Retinal pigment epithelial cell (primary cell): ENCODE data around the gene BET1.

ENCODE experiments used
- DNase-seq: peaks from one replicate; pipeline ENCODE4 v3.0.0-alpha.2; 2010; ENCODE audit warnings: low read depth
- H3K4me3 ChIP-seq: 2 replicates; pipeline ENCODE4 v1.5.1; 2011; ENCODE audit warnings: mild to moderate bottlenecking, low read length, control low read depth, moderate library complexity
- TF ChIP-seq, protein P1 (sequence below): conservative IDR thresholded peaks from 2 replicates; pipeline ENCODE4 v1.5.1; 2011; ENCODE audit warnings: low read depth, low read length, control low read depth, inconsistent platforms

The BET1 gene

DNA sequence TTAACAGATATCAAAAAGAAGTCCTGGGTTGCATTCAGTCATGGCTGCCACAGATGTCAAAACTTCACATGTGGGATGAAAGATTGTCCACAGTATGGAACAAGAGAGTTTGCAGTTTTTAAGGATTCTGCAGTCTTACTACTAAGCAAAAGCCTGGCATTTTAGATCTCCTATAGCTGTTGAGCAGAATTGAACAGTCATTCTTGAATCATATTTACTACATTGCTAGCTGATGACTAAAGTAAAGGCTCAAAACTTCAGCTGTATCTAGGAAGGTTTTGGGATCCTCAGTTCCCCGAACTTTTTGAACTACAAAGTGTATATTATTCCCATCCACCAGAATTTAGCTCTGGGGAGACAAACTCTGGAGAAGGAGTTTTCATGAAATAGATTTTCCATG, 31.0 kb downstream of the BET1 start:
- TF ChIP-seq, protein P1, sequence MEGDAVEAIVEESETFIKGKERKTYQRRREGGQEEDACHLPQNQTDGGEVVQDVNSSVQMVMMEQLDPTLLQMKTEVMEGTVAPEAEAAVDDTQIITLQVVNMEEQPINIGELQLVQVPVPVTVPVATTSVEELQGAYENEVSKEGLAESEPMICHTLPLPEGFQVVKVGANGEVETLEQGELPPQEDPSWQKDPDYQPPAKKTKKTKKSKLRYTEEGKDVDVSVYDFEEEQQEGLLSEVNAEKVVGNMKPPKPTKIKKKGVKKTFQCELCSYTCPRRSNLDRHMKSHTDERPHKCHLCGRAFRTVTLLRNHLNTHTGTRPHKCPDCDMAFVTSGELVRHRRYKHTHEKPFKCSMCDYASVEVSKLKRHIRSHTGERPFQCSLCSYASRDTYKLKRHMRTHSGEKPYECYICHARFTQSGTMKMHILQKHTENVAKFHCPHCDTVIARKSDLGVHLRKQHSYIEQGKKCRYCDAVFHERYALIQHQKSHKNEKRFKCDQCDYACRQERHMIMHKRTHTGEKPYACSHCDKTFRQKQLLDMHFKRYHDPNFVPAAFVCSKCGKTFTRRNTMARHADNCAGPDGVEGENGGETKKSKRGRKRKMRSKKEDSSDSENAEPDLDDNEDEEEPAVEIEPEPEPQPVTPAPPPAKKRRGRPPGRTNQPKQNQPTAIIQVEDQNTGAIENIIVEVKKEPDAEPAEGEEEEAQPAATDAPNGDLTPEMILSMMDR, result no peak
- DNase-seq, result no peak
- no peak overlapping the region for H3K4me3 ChIP-seq

DNA sequence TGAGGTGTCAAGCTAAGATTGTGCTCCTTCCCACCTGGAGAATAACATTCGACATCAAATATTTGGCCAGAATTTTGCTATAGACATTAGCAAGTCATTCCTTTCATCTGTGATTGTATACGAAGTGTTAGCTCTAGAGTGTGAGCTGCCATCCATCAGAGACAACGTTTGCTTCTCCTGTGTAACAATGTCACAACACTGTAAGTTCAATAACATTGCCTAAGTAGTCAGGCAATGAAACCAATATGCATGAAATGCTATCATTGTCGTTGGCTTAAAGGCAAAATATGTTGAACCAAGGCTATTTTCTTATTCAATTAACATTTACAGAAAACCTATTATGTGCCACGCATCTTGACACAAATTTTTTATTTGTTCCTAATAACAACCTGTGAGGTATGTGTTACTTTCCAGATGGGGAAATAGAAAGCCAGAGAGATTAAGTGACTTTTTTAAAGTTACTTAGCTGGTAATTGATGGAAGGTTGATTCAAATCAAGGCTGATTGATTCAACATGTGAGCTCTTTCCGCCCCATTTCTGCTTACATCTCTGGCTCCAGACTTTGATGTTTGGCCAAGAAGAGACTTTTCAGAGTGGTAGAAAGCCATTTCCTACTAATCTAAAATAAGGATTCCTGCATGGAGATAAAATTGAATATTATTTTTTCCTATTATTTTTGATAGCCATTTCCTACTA, 32.0 kb downstream of the BET1 start:
- TF ChIP-seq, protein P1, result no peak
- DNase-seq, result no peak

DNA sequence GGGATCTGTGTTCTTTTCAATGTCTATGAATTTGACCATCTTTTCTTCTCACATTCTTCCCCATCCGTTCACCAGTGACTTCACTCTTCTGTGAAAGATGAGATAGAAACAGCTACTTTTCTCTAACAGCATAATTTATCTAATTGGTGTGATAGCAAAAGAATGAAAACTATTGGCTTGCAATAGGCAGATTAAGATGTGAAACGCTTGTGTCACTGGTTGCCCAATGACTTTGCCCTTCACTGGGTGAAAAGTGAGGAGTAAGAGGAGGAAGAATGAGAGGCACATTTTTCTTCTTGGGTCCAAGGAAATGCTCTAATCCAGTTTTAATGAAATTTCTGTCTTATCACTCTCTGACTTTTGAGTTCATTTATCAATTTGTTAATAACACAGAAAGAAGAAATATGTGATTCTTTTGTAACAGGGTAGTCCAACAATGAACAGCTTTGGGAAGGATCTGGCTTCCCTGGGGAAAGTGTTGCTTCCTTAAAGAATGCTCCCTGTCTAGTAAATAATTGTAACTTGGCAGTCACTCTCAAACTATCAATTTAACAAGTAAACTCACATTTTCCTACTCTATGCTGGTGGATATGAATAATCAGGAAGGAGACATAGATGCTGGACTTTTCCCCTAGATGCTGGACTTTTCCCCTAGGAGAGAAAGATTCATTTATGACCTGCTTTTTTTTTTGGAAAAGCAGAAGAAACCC, 35.1 kb downstream of the BET1 start:
- no peak overlapping the region for H3K4me3 ChIP-seq
- DNase-seq, result no peak
- TF ChIP-seq, protein P1, result no peak

More for the DNA sequence above, 32.0 kb downstream of the BET1 start:
- no peak overlapping the region for H3K4me3 ChIP-seq

DNA sequence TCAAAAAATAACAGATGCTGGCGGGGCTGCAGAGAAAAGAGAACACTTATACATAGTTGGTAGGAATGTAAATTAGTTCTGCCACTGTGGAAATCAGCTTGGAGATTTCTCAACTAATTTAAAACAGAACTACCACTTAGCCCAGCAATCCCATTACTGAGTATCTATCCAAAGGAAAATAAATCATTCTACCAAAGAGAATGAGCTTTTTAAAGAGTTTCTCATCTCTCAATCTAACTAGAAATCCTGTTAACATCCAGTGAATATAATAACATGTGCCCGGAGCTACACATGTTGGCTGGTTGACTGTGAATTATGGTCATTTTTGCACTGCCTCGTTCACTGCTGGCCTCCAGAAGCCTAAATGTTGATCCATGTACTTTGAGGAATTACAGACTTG, 39.3 kb downstream of the BET1 start:
- TF ChIP-seq, protein P1, result no peak
- DNase-seq, result no peak
- no peak overlapping the region for H3K4me3 ChIP-seq

DNA sequence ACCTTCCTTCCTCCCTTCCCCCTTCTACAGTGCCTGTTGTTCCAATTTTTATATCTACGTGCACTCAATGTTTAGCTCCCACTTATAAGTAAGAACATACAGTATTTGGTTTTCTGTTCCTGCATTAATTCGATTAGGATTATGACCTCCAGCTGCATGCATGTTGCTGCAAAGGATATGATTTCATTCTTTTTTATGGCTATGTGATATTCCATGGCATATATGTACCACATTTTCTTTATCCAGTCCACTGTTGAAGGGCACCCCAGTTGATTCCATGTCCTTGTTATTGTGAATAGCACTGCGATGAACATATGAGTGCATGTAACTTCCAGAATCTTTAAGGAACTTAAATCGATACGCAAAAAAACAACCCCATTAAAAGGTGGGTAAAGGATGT, 39.9 kb downstream of the BET1 start:
- no peak for DNase-seq
- H3K4me3 ChIP-seq, result no peak overlapping the region
- TF ChIP-seq, protein P1, result no peak

DNA sequence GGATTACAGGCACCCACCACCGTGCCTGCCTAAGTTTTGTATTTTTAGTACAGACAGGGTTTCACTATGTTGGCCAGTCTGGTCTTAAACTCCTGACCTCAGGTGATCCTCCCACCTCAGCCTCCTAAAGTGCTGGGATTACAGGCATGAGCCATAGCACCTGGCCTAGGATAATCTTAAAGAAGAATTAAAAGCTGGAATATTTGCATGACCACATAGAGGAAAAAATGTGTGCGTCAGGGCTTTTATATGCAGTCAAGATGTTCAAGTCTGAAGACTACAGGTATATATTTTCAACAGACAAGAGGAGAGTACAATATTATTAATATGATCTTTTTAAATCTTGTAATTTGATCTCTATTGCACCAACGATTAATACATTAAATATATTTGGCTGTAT, 43.2 kb downstream of the BET1 start:
- no peak for DNase-seq
- TF ChIP-seq, protein P1, result no peak
- no peak overlapping the region for H3K4me3 ChIP-seq

DNA sequence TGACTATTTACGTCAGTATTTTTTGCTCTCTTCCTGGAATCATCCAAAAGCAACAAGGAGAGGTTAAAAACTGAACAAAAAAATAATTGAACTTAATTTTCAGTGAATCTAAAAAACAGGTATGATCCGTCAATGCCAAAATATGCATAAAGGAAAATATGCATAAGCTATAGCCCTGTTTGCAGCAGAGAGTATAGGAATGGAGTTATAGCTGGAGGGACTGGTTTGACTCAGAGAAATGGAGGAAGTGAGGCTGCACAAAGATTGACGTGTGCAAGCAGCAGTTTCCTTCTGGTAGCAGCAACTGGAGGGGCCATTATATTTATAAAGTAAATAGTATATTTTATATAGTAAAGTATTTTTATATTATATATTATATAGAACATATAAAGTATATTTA, 45.5 kb downstream of the BET1 start:
- TF ChIP-seq, protein P1, result no peak
- DNase-seq, result no peak
- no peak overlapping the region for H3K4me3 ChIP-seq
